Embryonic facial prominence (tissue), 1 donor: ENCODE results near the gene SLC38A1.

Experiments used
- DNase-seq: peaks from one replicate; pipeline ENCODE4 v3.0.0-alpha.2; 2016; ENCODE audit errors: extremely low spot score

Gene SLC38A1

DNA sequence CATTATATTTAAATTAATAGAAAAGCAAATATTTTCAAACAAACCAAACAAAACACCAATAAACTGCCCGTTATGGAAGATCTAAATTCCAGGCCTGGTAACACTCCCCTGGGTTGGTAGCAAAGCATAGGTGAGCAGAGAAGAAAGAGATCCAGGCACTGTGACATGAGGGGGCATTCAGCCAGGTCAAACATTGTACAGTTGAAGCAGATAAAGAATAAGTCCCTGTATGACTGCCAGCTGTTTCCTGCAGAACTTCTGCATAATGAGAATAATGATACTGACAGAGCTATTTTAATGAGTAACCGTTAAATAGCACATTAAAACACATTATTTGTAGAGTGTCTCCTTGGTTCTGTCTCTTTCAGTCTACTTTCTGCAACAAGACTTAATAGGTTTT lies 35.4 kb downstream of the SLC38A1 start:
- no peak for DNase-seq

DNA sequence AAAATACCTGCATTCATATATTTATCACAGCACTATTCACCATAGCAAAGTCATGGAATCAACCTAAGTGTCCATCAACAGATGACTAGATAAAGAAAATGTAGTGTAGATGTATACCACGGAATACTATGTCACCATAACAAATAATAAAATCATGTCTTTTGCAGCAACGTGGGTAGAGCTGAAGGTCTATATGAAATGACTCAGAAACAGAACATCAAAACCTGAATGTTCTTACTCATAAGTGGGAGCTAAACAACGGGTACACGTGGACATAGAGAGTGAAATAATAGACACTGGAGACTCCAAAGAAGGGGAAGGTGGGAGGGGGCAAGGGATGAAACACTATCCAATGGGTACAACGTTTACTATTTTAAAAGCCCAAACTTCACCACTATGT lies 37.9 kb downstream of the SLC38A1 start:
- no peak for DNase-seq

DNA sequence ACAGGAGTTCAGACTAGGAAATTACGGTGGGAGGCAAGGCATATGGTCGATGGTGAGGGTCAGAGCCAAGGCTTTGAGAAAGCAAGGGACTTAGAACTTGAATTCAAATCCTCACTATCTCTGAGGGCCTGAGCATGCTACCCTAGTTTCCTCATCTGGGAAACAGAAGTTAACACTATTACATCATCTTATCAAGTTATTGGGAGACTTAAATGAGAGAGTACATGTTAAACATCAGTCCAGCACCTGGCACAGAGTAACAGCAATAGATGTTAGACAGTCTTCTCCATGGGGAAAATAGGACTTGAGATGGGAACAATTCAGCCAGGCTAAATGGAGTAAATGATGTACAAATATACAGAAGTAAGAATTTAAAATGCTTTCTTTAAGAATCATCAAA lies 38.5 kb downstream of the SLC38A1 start:
- no peak for DNase-seq

DNA sequence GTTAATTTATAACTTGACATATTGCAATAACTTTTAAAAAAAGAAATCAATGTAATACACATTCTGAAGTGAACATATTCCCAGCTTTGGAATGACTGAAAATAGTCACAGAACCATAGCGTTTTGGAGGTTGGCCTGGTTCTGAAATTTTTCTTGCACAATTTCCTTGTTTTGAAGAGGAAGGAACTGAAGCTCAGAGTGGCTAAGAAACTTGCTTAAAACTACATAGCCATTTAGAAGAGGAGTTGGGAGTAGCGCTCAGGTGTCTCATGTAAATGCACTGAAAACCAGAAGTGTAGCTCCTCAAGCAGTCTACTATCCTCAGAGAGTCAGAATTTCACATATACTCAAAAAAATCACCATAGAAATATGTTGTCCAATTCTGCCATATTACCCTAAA lies 41.2 kb downstream of the SLC38A1 start:
- DNase-seq, result no peak

DNA sequence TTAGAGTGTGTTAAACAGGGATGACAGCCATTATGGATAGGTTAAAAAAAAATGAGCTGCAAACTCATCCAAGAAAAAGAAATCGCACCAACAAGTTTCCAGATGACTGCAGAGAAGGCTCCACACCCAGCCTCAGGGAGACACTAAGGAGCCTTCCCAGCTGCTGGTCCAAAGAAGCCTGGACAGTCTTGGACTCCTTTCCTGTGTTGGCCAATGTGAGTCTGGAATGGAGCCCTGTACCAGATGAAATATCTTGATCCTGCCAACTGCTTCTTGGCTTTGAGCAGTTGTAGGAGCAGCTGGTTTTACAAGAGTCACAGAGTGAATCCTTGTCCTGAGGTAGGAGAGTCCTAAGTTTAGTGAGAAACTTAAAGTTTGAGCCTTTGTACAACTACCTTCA lies 44.5 kb downstream of the SLC38A1 start:
- DNase-seq, result no peak

DNA sequence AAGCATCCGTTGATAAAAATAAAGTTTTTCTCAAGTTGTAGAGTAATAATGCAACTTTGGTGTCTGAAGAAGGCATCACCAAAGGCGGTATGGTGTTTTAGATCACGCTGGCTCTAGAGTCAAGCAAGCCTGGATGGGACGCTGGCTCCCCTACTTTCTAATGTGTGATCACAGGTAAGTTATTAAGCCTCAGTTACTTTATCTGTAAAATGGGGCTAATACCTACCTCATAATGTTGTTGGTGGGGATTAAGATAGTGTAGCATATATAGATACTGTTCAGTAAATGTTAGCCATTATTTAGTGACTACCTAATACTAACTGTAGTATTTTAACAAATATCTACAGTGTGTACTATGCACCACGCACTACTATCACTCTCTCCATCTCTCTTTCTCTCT lies 45.8 kb downstream of the SLC38A1 start:
- no peak for DNase-seq

DNA sequence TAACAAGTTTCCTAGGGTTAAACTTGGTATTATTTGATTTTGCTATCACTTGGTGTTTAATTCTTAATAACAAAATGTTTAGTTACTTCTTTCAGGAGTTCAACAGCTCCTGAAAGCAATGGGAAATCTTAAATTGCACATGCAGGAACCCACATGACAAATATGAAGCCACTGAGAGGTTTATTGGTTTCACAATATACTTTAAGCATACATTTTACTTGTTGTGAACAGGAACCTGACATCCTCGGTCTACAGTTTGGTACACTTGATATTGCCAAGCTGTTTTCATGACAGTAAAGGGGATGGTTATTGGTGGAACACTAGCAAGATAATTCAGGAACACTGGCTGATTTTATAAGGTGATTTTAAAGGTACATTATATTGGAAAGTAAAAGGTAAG lies 46.2 kb downstream of the SLC38A1 start:
- no peak for DNase-seq

DNA sequence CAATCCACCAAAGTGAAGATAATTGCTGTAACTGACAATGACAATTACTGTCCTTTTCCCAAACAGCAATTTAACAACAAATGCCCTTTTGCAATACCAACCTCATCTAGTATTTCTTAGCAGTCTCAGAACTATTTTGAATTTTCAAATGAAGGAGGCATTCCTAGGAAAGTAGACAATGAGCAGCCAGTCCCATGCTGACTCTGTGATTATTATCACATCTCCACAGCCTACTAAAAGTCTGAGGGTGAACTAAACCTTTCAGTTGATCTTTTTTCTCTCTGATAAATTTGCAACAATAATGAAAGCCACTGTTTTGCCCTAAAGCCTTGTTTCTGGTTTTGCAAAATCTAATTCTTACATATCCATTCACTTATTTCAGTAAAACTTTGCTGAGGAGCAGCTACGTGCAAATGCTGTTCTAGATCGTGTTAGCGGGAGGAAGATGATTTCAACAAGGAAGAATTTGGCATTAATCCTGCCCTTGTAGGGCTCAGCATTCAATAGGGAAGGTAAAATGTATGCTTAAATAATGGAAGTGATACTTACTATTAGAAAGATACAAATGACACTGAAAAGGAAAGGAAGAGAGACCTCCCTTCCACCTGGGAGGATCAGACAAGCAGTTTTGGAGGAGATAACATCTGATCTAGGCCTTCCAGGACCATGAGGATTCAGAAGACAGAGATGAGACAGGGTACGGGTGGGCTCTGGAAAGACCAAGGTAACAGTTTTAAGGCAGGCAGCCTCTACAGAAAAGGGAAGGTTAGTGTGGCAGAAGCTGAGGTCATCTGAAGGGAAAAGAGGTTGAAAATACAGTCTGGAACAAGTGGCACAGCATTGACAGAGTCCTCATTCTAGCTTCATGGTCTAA lies 47.4 kb downstream of the SLC38A1 start:
- DNase-seq, result no peak

DNA sequence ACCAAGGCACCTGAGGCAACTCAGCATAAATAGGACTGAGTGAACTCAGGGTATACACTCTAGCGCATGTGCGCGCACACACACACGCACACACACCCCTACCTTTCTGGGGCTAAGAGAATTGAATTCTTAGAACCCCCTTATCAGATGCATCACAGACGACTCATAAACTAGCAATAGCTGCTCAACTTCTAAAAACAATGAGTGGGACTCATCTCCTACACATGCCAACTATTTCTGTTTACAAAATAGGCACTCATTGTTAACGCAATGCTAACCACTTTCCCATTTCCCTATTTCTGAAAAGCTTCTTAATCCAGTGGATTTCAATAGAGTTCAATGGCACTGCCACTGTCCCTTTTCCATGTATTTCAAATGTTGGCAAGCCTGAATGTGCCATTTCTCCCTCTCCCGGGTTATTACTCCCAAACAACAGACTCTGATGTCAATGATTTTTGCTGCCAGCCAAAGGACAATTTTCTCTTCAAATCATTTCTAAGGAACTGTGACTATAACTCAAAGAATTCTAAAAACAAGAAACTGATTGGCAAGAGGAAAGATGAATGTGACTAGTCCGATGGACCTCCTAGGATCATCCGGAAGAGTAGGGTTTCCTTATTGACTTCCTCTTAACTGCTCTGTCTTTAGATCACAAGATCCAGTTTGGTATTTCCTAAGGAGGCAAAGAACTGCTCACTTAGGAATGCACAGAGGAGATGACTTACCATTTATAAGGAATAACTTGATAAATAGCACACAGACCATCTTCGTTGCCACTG lies 48.8 kb downstream of the SLC38A1 start:
- no peak for DNase-seq

DNA sequence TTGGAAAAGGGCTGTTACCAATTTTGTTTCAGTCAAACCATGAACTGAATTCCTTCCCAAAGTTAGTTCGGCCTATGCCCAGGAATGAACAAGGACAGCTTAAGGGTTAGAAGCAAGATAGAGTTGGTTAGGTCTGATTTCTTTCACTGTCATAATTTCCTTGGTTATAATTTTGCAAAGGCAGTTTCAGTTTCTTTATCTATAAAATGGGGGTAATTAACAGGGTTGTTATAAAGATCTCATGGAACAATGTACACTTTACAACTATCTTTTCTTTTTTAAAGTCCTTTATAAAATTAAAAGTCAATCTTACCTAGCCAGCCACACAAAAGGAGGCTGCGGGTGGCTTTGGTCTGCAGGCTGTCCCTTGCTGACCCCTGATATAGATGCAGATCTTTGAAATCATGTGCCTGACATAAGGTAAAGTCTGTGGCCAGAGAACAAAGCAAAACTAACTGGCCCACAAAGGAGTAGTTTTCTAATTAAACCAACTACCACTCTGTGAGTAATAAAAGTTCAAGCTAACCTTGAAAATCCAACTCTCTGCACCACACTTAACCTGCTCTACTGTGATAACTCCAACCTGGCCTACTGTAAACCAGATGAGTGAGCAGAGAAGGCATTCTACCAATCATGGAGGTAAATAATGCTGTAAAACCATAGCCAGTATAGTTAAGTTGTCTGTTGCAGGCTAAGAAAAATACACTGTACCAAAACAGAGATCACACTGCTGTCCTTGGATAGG lies 49.5 kb downstream of the SLC38A1 start:
- DNase-seq, result no peak

DNA sequence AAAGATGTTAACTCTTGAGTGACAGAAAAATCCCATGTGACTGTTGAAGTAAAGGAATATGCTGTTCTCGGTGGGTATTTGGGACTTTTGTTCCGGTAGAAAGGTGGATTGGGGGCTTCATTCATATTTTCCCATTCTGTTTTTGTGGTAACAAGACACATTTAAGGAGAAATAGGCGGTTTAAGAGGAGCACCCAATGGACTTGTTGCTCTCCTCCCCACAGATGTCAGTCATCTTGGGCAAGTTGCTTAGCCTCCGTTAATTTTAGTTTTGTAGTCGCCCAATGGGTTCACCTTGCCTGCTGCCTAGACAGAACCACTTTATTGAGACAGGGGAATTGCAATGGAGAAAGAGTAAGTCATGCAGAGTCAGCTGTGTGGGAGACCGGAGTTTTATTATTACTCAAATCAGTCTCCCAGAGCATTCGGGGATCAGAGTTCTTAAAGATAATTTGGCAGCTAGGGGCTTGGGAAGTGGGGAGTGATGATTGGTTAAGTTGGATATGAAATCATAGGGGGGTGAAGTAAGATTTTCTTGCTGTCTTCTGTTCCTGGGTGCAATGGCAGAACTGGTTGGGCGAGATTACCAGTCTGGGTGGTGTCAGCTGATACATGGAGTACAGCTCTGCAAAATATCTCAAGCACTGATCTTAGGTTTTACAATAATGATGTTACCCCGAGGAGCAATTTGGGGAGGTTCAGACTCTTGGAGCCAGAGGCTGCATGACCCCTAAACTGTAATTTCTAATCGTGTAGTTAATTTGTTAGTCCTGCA lies 50.3 kb downstream of the SLC38A1 start:
- no peak for DNase-seq

DNA sequence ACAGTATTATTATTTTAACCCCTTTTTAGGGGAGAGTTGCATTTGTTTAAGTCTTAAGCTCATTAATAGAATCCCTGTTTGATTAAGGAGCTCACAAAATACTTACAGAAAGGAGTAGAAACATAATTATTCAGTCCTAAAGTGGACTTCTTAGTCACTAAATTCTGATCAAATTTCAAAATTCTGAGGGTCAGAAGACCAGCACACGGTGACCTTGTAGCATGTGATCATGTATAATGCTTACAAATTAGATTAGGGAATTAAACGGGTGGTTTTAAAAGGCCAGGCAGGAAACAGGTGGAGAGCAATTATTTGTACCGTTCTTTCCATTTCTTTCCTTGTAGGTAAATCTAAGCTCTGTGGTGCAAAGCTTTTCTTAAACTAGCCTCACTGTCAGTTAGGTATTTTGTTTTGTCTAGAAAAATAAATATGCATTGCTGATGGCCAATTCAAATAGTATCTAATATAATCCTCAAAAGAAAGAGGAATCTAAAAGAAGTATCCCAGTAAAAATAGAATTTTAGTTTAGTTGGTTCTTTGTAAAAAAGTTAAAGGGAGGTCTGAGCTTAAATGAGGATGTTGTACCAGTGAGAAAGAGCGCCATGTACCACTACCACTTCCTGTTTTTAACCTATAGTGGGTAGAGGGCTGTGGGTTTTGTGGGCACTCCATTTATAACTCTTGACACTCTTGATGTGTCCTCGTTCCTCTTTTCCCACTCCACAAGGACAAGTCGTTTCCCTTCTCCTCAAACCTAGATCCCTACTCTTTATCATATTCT lies 51.1 kb downstream of the SLC38A1 start:
- no peak for DNase-seq

DNA sequence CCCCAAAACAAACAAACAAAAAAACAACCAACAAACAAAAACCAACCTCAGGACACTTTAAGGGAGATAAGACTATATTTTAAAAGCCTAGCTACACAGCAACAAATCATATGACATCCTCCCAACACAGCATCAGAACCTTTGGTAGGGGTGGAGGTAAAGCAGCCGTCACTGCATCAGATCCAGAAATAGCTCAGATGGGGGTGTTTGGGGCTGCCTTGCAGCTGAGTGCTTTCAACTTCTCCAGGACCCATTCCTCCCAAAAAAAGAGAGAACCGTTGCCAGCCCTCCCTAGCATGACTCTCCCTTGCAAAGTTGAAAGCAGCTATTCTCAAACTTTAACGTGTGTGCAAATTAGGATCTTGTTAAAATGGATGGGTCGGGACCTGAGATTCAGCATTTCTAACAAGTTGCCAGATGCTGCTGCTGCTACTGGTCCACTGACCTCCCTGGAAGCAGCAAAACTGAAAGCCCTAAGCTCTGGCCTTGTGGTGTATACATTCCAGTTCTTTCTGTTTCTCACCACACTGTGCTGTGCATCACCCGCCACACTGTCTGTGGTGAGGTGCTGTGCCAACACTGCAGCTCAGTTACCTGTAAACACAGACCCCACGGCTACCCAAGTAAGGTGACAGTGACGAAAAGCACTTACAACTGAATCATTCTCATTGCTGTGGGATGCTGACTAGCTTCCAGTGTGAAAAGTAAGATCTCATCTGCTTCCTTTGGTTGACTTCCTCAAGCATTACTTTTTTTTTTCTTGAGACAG lies 54.0 kb downstream of the SLC38A1 start:
- no peak for DNase-seq

DNA sequence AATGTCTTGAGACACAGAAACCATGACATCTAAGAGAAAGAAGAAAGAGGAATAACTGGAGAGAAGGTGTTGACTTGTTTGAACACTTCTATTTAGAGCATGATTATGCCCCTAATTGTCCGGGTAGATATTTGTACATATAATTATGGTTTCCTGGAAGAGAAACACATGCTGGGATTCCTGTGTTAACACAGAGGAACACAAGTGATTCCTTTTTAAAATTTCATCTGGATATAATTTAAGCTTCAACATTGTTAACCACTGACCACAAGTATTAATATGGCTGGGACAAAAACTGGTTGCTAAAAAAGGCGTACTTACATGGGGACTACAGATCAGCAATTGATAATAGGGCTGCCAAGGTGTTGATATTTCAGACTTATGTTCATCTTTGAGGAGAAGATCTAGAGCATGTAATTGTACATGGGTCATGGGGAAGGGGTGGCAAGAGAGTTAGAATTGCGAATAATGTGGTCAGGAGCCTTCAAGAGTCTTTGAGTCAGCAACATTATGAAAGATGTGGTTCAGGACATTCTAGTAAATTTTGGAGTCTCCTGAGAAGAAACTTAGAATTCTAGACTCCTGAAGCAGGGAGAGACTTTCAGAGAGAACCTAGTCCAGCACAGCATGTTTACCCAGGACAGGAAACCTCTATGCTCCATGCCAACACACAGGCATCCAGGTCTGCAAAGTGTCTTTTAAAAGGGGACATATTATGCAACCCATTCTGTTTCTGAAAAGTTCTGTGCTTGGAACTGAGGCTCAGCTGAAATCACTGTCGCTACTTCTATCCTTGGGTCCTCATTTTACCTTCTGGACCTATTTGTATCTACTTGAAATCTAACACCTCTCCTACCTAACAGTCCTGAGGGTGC lies 56.5 kb downstream of the SLC38A1 start:
- no peak for DNase-seq

DNA sequence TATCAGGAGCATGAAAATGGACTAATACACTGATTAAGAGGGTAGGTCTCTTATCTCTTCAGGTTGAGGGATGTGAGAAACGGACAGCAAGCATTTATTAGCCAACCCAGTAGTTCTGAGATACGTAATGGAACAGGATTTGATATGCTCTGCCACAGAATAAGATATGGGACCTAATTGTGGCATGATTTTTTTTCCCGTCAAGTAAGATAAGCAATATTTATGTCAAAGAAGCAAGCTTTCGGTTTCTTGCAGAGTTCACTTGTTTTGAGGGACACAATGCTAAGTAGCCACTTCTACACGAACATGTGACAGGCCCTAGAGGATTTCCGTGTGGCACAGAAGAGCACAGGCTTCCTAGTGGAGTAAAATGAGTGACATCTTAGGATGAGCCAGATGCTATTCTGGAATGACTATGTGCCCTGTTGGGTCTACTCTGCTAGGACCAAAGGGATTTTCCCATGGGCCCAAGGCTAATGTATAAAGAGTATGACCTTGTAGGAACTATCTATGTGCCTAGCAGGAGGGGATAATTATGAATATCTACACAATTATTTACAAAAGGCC lies 57.9 kb downstream of the SLC38A1 start:
- no peak for DNase-seq

DNA sequence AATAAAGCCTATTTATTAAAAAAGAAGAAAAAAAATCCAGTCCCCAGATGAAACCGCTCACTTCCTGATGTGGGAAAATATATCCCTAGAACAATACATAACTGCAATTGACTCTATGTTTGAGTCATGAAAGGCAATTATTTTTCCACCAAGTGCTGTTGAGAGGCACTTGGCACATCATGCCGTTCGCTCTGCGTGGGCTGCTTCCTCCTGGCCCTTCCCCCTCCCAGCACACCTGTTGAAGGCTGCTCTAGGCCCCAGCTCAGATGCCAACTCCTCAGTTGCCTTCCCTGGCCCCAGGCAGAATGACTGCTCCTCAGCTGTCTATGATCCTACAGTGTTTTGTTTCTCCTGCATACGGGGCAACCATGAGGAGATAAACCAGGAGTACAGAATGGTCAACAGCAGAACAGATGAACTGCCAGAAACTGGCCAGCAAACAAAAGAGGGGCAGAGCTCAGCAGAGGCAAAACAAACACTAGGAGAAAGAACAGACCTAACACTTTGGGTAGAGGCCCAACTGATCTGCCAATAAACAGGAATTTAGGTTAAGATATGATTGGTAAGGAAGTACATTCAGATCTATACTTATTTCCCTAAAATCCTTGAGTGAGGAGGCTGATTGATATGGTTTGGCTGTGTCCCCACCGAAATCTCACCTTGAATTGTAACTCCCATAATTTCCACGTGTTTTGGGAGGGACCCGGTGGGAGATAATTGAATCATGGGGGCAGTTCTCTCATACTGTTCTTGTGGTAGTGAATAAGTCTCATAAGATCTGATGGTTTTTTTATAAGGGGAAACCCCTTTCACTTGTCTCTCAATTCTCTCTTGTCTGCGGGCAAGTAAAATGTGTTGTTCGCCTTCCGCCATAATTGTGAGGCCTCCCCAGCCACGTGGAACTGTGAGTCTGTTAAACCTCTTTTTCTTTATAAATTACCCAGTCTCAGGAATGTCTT lies 58.6 kb downstream of the SLC38A1 start:
- no peak for DNase-seq

DNA sequence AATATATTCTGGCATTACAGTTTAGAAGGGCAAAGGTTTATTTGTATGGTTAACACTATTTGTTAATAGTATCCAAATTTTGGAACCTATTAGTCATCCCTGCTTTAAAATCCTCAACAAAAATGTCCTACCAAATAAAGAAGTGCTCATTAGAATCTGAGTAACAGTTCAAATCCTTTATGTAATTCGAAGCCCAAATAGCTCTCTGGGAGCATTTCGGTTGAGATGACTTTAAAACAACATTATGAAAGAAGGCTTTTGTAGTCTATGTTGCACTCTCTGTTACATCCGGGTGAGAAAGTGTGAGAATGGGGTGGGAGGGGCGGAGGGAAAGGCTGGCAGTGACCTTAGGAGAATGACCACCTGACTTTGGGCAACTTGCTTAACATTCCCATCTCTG lies 59.7 kb downstream of the SLC38A1 start:
- no peak for DNase-seq

DNA sequence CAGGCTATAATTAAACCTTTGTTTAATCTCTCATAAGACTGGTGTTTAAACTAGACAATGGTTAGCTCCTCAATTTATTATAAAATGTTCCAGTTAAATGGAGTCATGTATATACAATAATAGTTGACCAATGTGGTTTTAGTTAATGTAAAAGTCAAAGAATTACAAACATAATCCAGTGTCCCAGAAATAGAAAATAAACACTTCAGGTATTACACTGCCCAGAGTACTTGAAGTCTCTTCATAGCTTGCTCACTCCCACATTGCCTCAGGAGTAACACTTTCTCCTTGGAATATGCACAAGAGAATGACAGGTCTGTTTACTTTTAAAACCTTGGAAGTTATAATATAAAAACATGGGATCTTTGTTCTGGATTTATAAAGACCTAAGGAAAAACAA lies 60.5 kb downstream of the SLC38A1 start:
- DNase-seq, result no peak
